Natural killer cell treated with Interleukin-12 subunit alpha and Interleukin-12 subunit beta and Interleukin-15 and Interleukin-18, amount 100 ng/mL, for 72 hours (primary cell): ENCODE measurements around the gene DDIT4. TPM values are rescaled to one million over a fixed set of nuclear protein-coding genes. Genes with fewer than 3 reads are reported as not detected.
"Not testable (repeated sequence)": the region's sequence is repeated elsewhere in the genome, so short reads cannot be mapped to it uniquely, and the experiment has no call there.

Experiments used
- ATAC-seq, 2 donors: fragments of 150-1000 bp; cut with Tn5 transposase in 1 of 2; sonication (Bioruptor Pico), chemical (Tn5 transposase) in 1 of 2; 2 replicates each; pipeline ENCODE4 v1.10.0; 2021
- DNase-seq: peaks from one replicate; pipeline ENCODE4 v3.0.0; 2022; ENCODE audit warnings: low spot score
- H3K27ac Mint-ChIP-seq, 2 donors: 1 replicate in 1 of 2; 2 replicates in 1 of 2; pipeline ENCODE4 v1.8.0; 2022; ENCODE audit warnings: mixed read lengths in 2 of 2, mild to moderate bottlenecking in 1 of 2, moderate library complexity in 1 of 2
- H3K27me3 Mint-ChIP-seq, 2 donors: 1 replicate in 1 of 2; 2 replicates in 1 of 2; pipeline ENCODE4 v1.8.0; 2022; ENCODE audit warnings: mixed read lengths in 2 of 2
- H3K36me3 Mint-ChIP-seq: one replicate; pipeline ENCODE4 v1.8.0; 2022; ENCODE audit warnings: mixed read lengths
- H3K4me1 Mint-ChIP-seq, 2 donors: 1 replicate in 1 of 2; 2 replicates in 1 of 2; pipeline ENCODE4 v1.8.0; 2022; ENCODE audit warnings: low read depth in 2 of 2, mixed read lengths in 2 of 2, mild to moderate bottlenecking in 1 of 2
- H3K4me3 Mint-ChIP-seq: one replicate; pipeline ENCODE4 v1.8.0; 2022; ENCODE audit warnings: mixed read lengths
- H3K9me3 Mint-ChIP-seq: 2 replicates; pipeline ENCODE4 v1.8.0; 2022; ENCODE audit warnings: mixed read lengths
- total RNA-seq, 2 donors: library from RNA; stranded (reverse); gene quantifications; one replicate each; pipeline ENCODE4 v1.2.3, GENCODE V29; 2022

DDIT4 gene
- total RNA-seq, 2 donors from 2014 or later, result 189 to 207 TPM

GRCh38 chr10:72303424-72304128, 29.9 kb downstream of the DDIT4 start:
- Mint-ChIP-seq H3K27me3 (no peaks in the 10 kb centered on the region), H3K4me1 (peaks cover 30 to 35% of the 10 kb centered on the region in 2 donors), H3K27ac (peak overlapping the region; percentile 47 to 79), H3K4me3 (no peak overlapping the region), H3K36me3 (no peaks in the 10 kb centered on the region), H3K9me3 (no peaks in the 10 kb centered on the region)
- DNase-seq, result no peak
- no peak for ATAC-seq

GRCh38 chr10:72306215-72306760, 32.6 kb downstream of the DDIT4 start:
- Mint-ChIP-seq H3K27me3 (no peaks in the 10 kb centered on the region), H3K27ac (peak overlapping the region; percentile 68 to 80), H3K9me3 (no peaks in the 10 kb centered on the region), H3K4me3 (no peak overlapping the region), H3K4me1 (peaks cover 42 to 47% of the 10 kb centered on the region in 2 donors), H3K36me3 (no peaks in the 10 kb centered on the region)
- ATAC-seq, result no peak
- no peak for DNase-seq

GRCh38 chr10:72307711-72308110, 34.0 kb downstream of the DDIT4 start:
- DNase-seq, H3K36me3 Mint-ChIP-seq, H3K27me3 Mint-ChIP-seq, ATAC-seq, H3K9me3 Mint-ChIP-seq, H3K4me3 Mint-ChIP-seq: not testable (repeated sequence)
- H3K27ac Mint-ChIP-seq, result peak overlapping the region; percentile 70 to 91
- H3K4me1 Mint-ChIP-seq, result peaks cover 43 to 49% of the 10 kb centered on the region in 2 donors

- peak; percentile 56 to 57 for ATAC-seq
- H3K4me3 Mint-ChIP-seq, result peak overlapping the region; percentile 32
- H3K4me1 Mint-ChIP-seq, result peaks cover 43 to 49% of the 10 kb centered on the region in 2 donors
- H3K27me3 Mint-ChIP-seq, result no peaks in the 10 kb centered on the region
- H3K36me3 Mint-ChIP-seq, result no peaks in the 10 kb centered on the region
- no peak for DNase-seq
- no peaks in the 10 kb centered on the region for H3K9me3 Mint-ChIP-seq
- peak overlapping the region; percentile 70 to 91 for H3K27ac Mint-ChIP-seq
Measured at GRCh38 chr10:72308320-72308987, 34.7 kb downstream of the DDIT4 start.

GRCh38 chr10:72309290-72310240, 35.8 kb downstream of the DDIT4 start:
- peak overlapping the region; percentile 56 for H3K4me3 Mint-ChIP-seq
- H3K27ac Mint-ChIP-seq, result peak overlapping the region; percentile 70 to 91
- no peak for DNase-seq
- H3K9me3 Mint-ChIP-seq, result no peaks in the 10 kb centered on the region
- peaks cover 43 to 45% of the 10 kb centered on the region in 2 donors for H3K4me1 Mint-ChIP-seq
- no peaks in the 10 kb centered on the region for H3K36me3 Mint-ChIP-seq
- peak; percentile 32 to 75 for ATAC-seq
- H3K27me3 Mint-ChIP-seq, result no peaks in the 10 kb centered on the region

GRCh38 chr10:72310241-72310633, 36.5 kb downstream of the DDIT4 start:
- no peak for DNase-seq
- Mint-ChIP-seq H3K9me3 (no peaks in the 10 kb centered on the region), H3K4me1 (peaks cover 40 to 44% of the 10 kb centered on the region in 2 donors), H3K27ac (peak overlapping the region; percentile 70 to 91), H3K36me3 (no peaks in the 10 kb centered on the region), H3K27me3 (no peaks in the 10 kb centered on the region), H3K4me3 (peak overlapping the region; percentile 56)
- ATAC-seq, result no peak

- Mint-ChIP-seq H3K27ac (peak overlapping the region; percentile 70 to 91), H3K9me3 (no peaks in the 10 kb centered on the region), H3K36me3 (no peaks in the 10 kb centered on the region), H3K27me3 (no peaks in the 10 kb centered on the region), H3K4me3 (peak overlapping the region; percentile 56), H3K4me1 (peaks cover 40 to 44% of the 10 kb centered on the region in 2 donors)
- ATAC-seq (no peak), DNase-seq (no peak)
Measured at GRCh38 chr10:72310636-72311035, 36.9 kb downstream of the DDIT4 start.

- ATAC-seq (no peak), DNase-seq (no peak)
- H3K4me3 Mint-ChIP-seq, result peak overlapping the region; percentile 6
- H3K4me1 Mint-ChIP-seq, result peaks cover 44 to 46% of the 10 kb centered on the region in 2 donors
- no peaks in the 10 kb centered on the region for H3K36me3 Mint-ChIP-seq
- no peaks in the 10 kb centered on the region for H3K27me3 Mint-ChIP-seq
- no peaks in the 10 kb centered on the region for H3K9me3 Mint-ChIP-seq
- peak overlapping the region in 1 of 2 donors; percentile 75 for H3K27ac Mint-ChIP-seq
Measured at GRCh38 chr10:72311667-72312066, 37.9 kb downstream of the DDIT4 start.

GRCh38 chr10:72312865-72313391, 39.2 kb downstream of the DDIT4 start:
- DNase-seq (no peak), ATAC-seq (no peak)
- Mint-ChIP-seq H3K36me3 (no peaks in the 10 kb centered on the region), H3K4me3 (no peak overlapping the region), H3K4me1 (peaks cover 50 to 52% of the 10 kb centered on the region in 2 donors), H3K27ac (no peak overlapping the region), H3K9me3 (no peaks in the 10 kb centered on the region), H3K27me3 (no peaks in the 10 kb centered on the region)

GRCh38 chr10:72314263-72314662, 40.5 kb downstream of the DDIT4 start:
- Mint-ChIP-seq H3K9me3 (no peaks in the 10 kb centered on the region), H3K36me3 (no peaks in the 10 kb centered on the region), H3K27ac (no peak overlapping the region), H3K27me3 (no peaks in the 10 kb centered on the region), H3K4me3 (no peak overlapping the region), H3K4me1 (peaks cover 49% of the 10 kb centered on the region in 2 donors)
- ATAC-seq (no peak), DNase-seq (no peak)

- peak overlapping the region in 1 of 2 donors; percentile 86 for H3K27ac Mint-ChIP-seq
- no peaks in the 10 kb centered on the region for H3K36me3 Mint-ChIP-seq
- no peaks in the 10 kb centered on the region for H3K9me3 Mint-ChIP-seq
- DNase-seq (no peak), ATAC-seq (no peak)
- peaks cover 43 to 44% of the 10 kb centered on the region in 2 donors for H3K4me1 Mint-ChIP-seq
- no peaks in the 10 kb centered on the region for H3K27me3 Mint-ChIP-seq
- no peak overlapping the region for H3K4me3 Mint-ChIP-seq
Measured at GRCh38 chr10:72315054-72315453, 41.3 kb downstream of the DDIT4 start.

GRCh38 chr10:72315611-72316385, 42.1 kb downstream of the DDIT4 start:
- Mint-ChIP-seq H3K36me3 (no peaks in the 10 kb centered on the region), H3K4me3 (peak overlapping the region; percentile 4), H3K27me3 (no peaks in the 10 kb centered on the region), H3K27ac (peak overlapping the region; percentile 70 to 86), H3K9me3 (no peaks in the 10 kb centered on the region), H3K4me1 (peaks cover 42 to 45% of the 10 kb centered on the region in 2 donors)
- ATAC-seq (no peak), DNase-seq (no peak)

- Mint-ChIP-seq H3K4me1 (peaks cover 44 to 46% of the 10 kb centered on the region in 2 donors), H3K9me3 (no peaks in the 10 kb centered on the region), H3K36me3 (no peaks in the 10 kb centered on the region), H3K27ac (peak overlapping the region; percentile 70 to 86), H3K27me3 (no peaks in the 10 kb centered on the region), H3K4me3 (peak overlapping the region; percentile 4)
- no peak for DNase-seq
- ATAC-seq, result no peak
Measured at GRCh38 chr10:72316386-72316700, 42.6 kb downstream of the DDIT4 start.
